GM21723 (cell line): ENCODE measurements around the gene OXSM.

Experiments
- ATAC-seq: cut with Tn5 transposase; IDR thresholded peaks from one replicate; pipeline ENCODE4 v1.9.1; 2021; ENCODE audit warnings: mild to moderate bottlenecking, moderate library complexity; ENCODE audit not compliant: unreplicated experiment

OXSM gene

GRCh38 chr3:25803833-25804232 is 13.9 kb downstream of the OXSM start:
- ATAC-seq: no peak

GRCh38 chr3:25804676-25805075 is 14.8 kb downstream of the OXSM start:
- no peak for ATAC-seq

GRCh38 chr3:25812644-25813043 is 22.8 kb downstream of the OXSM start:
- no peak for ATAC-seq

- peak; percentile 66 for ATAC-seq
These were observed 27.2 kb downstream of the OXSM start for GRCh38 chr3:25817107-25817506.

GRCh38 chr3:25817638-25818037 is 27.7 kb downstream of the OXSM start:
- peak; percentile 15 for ATAC-seq

- no peak for ATAC-seq
These were observed 28.4 kb downstream of the OXSM start for GRCh38 chr3:25818335-25818734.

- no peak for ATAC-seq
These were observed 30.5 kb downstream of the OXSM start for GRCh38 chr3:25820366-25820765.

- ATAC-seq: no peak
These were observed 31.1 kb downstream of the OXSM start for GRCh38 chr3:25820816-25821486.

GRCh38 chr3:25821746-25822573 is 32.1 kb downstream of the OXSM start:
- no peak for ATAC-seq

- no peak for ATAC-seq
These were observed 33.4 kb downstream of the OXSM start for GRCh38 chr3:25823314-25823713.

GRCh38 chr3:25826510-25826909 is 36.6 kb downstream of the OXSM start:
- ATAC-seq: no peak

- no peak for ATAC-seq
These were observed 40.7 kb downstream of the OXSM start for GRCh38 chr3:25830373-25831280.

GRCh38 chr3:25831578-25831977 is 41.7 kb downstream of the OXSM start:
- no peak for ATAC-seq

- ATAC-seq: peak; percentile 90
These were observed 44.5 kb downstream of the OXSM start for GRCh38 chr3:25834346-25834745.

- ATAC-seq: no peak
These were observed 46.7 kb downstream of the OXSM start for GRCh38 chr3:25836579-25836978.

- no peak for ATAC-seq
These were observed 47.1 kb downstream of the OXSM start for GRCh38 chr3:25837038-25837437.

GRCh38 chr3:25840099-25840498 is 50.2 kb downstream of the OXSM start:
- no peak for ATAC-seq

- no peak for ATAC-seq
These were observed 53.4 kb downstream of the OXSM start for GRCh38 chr3:25843332-25843731.
